Skin of body (tissue), 2 donors: ENCODE results near the gene GDPD5. TPM values are rescaled to one million over a fixed set of nuclear protein-coding genes. Genes with fewer than 3 reads are reported as not detected.

Experiments used
- DNase-seq: peaks from one replicate; lab custom pipeline; 2025; lab: John Stamatoyannopoulos, UW
- total RNA-seq: library from RNA; depleted of rRNA; stranded (reverse); fragments of >200 nt; gene quantifications from one replicate; pipeline ENCODE4 v1.2.3, GENCODE V29; 2014

GDPD5 gene, protein sequence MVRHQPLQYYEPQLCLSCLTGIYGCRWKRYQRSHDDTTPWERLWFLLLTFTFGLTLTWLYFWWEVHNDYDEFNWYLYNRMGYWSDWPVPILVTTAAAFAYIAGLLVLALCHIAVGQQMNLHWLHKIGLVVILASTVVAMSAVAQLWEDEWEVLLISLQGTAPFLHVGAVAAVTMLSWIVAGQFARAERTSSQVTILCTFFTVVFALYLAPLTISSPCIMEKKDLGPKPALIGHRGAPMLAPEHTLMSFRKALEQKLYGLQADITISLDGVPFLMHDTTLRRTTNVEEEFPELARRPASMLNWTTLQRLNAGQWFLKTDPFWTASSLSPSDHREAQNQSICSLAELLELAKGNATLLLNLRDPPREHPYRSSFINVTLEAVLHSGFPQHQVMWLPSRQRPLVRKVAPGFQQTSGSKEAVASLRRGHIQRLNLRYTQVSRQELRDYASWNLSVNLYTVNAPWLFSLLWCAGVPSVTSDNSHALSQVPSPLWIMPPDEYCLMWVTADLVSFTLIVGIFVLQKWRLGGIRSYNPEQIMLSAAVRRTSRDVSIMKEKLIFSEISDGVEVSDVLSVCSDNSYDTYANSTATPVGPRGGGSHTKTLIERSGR
- 9.6 TPM for total RNA-seq

DNA sequence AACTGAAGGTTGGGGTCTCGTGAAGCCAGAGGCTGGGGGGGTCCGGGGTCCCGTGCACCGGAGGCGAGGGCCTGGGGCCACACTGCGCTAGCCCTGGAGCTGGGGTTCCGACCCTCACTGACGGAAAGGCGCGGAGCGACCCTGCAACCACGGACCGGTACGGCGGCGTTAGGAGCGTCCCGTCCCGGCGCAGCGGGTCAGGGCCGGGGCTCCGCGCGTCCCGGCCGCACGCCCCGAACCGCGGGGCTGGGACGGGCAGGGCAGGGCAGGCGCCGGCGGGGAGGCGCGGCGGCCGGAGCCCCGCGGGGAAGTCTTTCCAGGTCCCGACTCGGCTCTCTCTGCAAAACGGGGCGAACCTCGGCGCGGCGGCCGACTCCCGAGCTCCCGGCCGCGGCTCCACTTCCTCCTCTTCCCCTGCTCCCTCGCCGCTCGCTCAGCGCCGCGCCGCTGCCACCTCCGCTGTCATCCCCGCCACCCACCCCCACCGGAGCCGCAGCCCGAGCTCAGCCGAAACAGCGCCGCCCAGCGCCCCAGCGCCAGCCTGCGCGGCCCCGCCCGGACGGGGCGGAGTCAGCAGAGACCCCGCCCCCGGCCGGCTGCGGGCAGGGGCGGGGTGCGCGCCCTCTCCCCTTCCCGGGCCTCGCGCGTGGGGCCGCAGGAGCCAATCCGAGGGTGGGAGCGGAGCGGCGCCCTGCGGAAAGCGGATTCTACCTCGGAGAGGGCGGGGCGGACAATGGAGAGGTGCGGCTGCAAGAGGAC, at the start of gene GDPD5:
Gene GDPD5 (minus strand): TSS at position 509 of the 759 bp plus-strand sequence. CDS start 48,206 bp downstream, outside the sequence.
- DNase-seq: peak; percentile 85

DNA sequence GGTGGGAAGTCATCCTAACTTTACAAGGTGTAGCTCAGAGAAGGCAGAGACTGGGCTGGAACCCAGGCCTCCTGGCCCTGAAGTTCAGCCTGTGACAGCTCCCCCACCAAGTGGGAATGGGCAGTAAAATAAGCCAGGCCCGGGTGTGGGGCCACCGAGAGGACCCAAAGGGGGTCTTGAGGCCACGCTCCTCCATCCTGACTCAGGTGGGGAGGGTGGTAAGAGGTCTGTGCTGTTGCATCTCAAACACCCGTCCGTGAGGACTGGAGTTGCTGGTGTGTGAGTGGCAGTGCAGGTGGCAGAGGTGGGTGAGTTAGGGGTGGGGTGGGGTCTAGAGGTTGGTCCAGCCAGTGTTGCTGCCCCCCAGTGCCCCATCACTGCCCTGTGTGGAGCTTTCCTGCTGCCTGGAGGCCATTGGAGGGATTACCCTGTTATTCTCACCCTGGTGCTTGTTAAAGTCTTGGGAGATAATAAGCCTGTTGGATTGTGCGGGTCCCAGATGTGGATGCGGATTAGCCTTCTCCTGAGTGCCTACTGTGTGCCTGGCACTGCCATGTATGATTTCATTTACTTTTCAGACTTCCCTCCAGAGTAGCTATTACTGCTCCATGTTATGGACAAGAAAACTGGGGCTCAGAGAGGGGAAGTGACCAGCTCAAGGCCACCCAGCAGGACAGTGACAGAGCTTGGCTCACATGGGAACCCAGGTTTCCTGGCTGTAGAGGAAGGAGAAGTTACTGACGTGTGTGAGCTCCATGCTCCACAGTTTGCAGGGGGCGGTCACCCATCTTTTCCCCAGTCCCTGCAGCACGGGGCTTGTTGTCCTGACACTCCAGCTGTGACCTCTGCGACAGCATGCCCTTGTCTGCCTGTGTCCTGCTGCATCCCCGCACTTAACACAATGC, 49.2 kb upstream of the GDPD5 start:
- no peak for DNase-seq

DNA sequence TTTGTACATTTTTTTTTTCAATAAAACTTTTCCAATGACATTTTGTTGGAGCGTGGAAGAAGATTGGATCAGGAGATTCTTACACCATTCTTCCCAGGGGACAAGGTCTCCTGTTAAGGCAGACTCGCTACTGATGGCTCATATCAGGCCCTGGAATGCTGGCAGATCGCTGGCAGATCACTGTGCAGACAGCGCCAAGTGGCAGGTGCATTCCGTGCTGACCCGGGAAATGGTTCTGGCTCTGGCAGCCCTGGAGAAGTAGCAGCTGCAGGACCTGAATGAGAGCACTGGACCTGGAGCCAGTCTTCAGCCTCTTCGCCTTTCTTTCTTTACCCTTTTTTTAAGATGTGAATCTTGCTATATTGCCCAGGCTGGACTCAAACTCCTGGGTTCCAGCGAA, 47.0 kb upstream of the GDPD5 start:
- DNase-seq: no peak

DNA sequence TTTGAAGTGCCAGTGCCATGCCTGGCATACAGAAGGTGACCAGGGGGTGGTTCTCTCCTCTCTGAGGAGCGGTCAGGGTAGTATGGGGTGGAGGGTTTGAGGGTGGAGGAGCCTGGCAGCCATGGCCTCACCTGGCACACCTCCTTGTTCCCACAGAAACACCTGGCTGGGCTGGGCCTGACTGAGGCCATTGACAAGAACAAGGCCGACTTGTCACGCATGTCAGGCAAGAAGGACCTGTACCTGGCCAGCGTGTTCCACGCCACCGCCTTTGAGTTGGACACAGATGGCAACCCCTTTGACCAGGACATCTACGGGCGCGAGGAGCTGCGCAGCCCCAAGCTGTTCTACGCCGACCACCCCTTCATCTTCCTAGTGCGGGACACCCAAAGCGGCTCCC, 45.9 kb upstream of the GDPD5 start:
- DNase-seq: no peak

DNA sequence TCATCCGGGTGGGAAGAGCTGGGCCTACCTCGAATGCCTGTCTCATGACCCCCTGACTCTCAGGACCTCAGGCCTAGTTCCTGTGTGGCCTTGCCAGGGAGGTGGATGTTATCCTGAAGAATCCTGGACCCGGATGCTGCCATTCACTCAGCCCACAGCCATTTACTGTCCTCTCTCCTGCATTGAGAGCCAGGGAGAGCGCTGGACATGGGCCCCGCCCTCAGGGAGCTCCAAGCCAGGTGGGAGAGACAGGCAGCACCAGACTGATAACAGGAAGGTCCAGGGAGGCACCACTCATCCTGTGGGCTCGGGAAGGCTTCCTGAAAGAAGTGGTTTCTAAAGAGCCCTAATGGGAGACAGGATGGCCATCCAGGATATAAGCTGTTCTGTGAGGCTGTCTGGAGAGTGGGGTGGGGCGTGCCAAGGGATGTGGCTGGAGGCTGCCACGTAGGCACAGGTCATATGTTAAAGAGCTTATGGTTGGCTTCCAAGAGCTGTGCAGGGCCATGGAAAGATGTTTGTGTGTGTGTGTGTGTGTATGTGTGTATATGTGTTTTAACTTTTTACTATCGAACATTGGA, 44.9 kb upstream of the GDPD5 start:
- DNase-seq: no peak

DNA sequence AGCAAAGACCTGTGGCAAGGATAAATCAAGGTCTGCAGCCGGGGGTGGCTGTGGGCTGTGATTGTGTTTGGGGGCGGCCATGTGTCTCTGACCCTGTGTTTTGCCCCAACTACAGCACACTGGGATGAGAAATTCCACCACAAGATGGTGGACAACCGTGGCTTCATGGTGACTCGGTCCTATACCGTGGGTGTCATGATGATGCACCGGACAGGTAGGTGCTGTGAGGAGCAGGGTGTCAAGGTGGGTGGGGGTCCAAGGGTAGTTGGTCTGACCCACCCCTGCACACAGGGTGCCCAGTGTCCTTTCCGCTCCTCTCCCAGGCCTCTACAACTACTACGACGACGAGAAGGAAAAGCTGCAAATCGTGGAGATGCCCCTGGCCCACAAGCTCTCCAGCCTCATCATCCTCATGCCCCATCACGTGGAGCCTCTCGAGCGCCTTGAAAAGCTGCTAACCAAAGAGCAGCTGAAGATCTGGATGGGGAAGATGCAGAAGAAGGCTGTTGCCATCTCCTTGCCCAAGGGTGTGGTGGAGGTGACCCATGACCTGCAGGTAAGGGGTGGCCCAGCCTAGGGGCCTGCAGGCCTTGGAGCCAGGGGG, 43.0 kb upstream of the GDPD5 start:
- no peak for DNase-seq

DNA sequence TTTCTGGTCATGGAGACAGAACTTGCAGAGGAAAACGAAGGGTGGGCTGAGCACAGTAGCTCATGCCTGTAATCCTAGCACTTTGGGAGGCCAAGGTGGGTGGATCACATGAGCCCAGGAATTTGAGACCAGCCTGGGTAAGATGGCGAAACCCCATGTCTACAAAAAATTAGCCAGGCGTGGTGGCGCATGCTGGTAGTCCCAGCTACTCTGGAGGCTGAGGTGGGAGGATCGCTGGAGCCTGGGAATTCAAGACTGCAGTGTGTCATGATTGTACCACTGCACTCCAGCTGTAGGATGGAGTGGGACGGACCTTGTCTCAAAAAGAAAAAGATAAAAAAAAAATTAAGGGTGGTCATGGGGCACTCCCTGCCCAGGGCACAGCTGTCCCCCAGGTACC, 42.2 kb upstream of the GDPD5 start:
- DNase-seq: no peak

DNA sequence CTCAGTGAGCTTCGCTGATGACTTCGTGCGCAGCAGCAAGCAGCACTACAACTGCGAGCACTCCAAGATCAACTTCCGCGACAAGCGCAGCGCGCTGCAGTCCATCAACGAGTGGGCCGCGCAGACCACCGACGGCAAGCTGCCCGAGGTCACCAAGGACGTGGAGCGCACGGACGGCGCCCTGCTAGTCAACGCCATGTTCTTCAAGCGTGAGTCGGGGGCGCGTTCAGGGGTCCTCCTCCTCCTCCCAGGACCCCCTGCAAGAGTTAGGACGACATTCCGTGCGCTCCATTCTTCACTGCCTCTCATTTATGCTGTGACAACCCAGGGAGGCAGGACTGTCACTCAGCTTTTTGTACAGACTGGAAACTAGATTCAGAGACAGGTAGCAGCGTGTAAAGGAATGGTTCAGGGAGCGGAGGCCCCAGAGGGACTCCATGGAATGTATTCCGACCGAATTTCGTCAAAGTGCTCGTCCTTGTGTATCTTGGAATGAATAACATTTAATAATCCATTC, 41.1 kb upstream of the GDPD5 start:
- DNase-seq: no peak

DNA sequence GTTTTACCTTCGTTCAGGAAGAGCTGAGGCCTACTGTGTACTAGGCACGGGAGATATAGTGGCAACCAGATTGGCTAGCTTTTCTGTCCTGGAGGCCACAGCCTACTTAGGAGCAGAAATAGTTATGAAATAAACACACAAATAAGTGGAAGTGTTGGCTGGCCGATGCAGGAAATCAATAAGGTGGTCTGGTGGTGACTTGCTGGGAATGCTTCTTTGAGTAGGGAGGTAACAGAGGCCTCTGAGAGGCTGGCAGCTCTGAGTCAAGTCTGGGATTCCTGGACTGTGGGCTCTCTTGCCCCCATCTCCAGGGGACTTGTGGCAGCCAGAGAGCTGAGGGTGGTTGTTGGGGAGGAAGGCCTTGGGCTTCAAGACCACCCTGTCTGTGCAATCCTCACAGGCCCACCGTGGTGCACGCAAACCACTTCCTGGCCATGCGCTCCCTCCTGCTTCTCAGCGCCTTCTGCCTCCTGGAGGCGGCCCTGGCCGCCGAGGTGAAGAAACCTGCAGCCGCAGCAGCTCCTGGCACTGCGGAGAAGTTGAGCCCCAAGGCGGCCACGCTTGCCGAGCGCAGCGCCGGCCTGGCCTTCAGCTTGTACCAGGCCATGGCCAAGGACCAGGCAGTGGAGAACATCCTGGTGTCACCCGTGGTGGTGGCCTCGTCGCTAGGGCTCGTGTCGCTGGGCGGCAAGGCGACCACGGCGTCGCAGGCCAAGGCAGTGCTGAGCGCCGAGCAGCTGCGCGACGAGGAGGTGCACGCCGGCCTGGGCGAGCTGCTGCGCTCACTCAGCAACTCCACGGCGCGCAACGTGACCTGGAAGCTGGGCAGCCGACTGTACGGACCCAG, 40.4 kb upstream of the GDPD5 start:
- DNase-seq: no peak

DNA sequence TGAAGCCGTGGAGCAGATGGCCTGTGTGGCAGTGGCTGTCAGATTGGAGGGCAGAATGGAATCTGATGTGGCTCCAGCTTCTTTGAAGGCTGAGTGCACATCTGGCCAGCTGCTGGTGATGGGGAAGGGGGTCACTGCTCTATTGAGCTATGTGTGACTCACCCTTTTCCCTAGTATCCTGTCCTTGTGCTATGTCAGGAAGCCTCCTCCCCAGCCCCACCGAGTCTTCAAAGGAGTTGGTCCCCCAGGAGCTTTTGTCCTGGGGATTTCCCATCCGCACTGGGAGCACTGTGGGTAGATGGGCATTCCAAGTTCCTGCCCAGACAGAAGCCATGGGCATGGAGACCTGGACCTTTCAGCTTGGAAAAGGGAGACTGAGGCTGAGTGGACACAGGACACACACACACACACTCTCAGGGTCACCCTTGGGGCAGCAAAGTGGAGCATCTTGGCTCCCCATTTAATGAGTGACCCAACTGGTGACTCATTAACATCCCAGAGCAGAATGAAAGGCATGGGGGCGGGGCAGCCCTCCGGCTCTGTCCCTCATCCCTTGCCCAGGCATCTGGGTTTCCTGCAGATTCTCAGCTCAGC, 39.6 kb upstream of the GDPD5 start:
- peak; percentile 19 for DNase-seq

DNA sequence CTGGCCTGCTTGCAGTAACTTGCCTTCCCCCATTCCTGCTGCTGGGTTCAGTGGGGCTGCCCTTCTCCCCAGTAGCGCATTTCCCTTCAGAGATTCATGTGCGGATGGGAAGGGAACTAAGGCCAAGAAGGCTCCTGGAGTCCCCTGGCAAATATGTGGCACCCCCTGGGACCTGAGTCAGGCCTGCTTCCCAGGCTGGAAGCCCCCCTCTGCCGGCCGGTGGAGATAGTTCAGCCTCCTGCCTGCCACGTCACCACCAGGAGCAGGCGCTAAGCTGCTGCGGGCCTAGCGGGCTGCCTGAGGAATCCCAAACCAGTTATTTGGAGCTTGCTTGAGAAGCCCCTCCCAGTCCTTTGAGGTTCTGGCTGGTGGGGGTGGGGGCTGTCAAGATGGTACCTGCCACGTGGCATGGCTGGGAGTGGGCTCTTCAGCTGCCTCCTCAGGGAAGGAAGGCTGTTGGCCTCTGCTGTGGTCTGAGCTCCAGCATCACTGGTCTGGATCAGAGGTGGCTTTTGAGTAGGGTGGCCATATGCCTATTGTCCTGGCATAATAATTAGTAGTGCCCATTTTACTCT, 38.3 kb upstream of the GDPD5 start:
- peak; percentile 86 for DNase-seq

DNA sequence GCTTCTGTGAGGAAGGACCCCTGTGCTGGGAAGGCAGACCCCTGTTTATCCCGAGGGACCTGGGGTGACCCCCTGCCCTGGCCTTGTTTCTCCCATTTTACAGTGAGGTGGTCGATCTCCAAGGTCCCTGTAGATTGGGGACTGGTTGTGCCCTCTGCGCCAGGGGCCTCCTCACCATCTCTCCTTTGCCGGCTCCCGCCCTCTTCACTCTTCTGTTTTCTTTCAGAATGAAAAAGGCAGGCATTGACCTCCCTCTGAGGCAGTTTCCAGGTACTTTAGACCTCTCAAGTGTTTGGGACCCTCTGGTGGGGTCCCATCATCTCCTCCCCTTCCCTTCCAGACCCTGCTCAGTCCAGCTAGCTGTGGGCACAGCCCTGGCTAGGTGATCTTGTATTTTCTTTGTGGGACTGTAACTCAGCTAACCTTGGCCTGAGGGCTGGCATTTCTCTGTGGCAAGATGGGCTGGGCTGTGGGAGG, 37.8 kb upstream of the GDPD5 start:
- no peak for DNase-seq

DNA sequence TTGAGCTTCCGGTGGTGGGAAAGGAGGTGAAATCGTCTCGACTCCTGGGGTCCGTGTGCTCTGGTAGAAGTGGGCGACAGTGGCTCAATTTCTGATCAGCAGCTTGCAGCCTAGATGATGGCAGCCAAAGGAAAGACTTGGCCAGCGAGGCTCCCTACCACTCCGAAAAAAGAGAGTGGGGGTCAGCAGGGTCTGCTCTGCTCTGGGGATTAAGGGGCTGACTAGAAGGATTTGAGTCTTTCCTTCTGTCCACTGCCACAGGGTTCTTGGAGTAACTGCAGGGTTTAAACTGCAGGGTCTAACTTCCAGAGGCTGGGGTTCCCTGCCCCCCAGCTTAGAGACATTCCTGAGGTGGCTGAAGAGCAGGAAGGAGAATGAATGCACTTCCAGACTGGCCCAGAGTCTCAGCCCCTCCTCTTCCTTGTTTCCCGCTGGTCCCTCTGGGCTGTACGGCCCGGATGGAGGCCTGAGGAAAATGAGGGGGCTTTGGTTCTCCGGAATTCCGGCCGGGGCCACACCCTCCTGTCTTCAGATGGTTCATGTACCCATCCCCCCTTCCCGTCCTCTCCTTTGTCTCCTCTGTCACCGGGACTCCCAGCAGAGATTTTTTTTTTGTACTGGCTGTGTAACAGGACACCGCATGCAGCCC, 37.2 kb upstream of the GDPD5 start:
- DNase-seq: peak; percentile 63

DNA sequence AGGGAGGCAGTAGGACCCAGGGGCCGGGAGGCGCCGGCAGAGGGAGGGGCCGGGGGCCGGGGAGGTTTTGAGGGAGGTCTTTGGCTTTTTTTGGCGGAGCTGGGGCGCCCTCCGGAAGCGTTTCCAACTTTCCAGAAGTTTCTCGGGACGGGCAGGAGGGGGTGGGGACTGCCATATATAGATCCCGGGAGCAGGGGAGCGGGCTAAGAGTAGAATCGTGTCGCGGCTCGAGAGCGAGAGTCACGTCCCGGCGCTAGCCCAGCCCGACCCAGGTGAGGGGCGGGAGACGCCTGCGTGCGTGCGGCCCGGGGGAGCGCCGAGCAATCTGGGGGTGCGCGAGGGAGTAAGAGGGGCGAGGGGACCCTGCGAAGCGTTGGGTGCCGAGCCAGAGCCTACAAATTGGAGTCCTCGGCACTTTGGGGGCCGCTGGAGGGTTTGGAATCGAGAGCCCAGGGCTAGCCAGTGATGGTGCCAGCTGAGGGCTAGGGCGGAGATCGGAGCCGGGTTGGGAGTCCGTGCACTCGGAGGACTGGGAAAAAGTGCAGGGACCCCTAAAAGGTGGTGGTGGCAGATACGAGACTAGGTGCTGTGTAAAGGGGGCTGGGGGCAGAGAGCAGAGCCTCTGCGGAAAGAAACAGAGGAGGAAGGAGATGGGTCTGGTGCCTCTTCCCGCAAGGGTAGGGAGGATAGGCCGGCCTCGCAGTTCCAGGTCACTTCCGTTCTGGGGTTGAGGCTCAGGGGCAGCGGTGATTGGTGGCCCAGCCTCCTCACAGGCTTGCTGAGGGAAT, 36.5 kb upstream of the GDPD5 start, which contains the start of gene SERPINH1:
Gene SERPINH1 (plus strand): TSS at position 206 of the 788 bp plus-strand sequence. CDS start 4,097 bp downstream, outside the sequence.
- peak; percentile 88 for DNase-seq

DNA sequence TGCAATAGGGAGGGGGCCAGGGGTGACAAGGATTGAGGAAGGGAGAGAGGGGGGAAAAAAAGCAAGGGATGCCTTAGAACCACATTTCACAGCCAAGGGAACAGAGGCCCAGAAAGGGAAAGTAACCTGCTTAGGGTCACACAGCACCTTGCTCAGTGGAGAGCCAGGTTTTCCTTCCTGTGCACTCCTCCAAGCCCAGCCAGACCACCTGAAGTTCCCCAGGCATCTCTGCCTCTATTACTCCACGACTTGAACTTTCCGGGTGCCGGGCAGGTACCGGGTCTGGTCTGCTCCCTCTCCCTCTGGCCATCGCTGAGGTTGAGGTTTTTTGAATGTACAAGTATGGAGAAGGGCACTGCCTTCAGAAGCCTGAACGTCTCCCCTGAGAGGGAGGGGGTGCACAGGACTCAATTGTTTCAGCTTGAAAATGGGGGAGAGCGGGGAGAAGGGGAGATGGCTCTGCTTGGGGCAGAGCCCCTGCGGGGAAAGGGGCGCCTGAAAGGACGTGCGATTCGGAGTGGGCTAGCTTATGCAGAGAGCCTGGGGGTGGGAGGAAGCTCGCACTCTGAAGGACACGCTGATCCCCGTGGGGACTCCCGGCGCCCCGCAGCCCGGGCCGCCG, 35.8 kb upstream of the GDPD5 start:
- DNase-seq: no peak

DNA sequence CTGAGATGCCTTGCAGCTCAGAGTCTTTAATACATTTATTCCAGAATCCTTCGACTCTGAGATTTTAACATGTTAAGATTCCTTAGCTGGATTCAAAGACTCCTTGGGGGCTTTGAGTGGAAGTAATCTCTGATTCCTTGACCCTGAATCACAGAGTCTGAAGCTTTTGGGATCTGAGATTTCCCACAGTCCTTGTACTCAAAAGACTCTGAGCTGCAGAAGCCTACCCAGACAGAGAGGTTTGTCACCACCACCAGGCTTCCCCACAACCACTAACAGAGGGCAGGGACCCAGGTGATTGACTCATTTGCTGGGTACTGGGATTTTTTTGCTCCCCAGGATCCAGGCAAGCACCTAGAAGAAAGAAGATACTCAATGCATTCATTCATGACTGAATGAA, 34.9 kb upstream of the GDPD5 start:
- DNase-seq: no peak
